Mesenchymal stem cell (in vitro differentiated cells and primary cell): Measurements from ENCODE around the gene KRTAP10-8.

Experiments used
- DNase-seq: peaks from one replicate; pipeline ENCODE4 v3.0.0-alpha.2; 2013
- H2AFZ ChIP-seq: one replicate; pipeline ENCODE4 v1.6.1; 2013; ENCODE audit warnings: low read depth, mild to moderate bottlenecking, control low read depth, inconsistent platforms, low read length, moderate library complexity
- H2AK5ac ChIP-seq: 2 replicates; pipeline ENCODE4 v1.6.1; 2013; ENCODE audit warnings: low read length, moderate library complexity, mild to moderate bottlenecking, inconsistent platforms; ENCODE audit not compliant: severe bottlenecking
- H2BK120ac ChIP-seq: one replicate; pipeline ENCODE4 v1.6.1; 2013; ENCODE audit warnings: low read depth, mild to moderate bottlenecking, inconsistent platforms, low read length, moderate library complexity
- H2BK12ac ChIP-seq, 2 experiments: one replicate each; pipeline ENCODE4 v1.6.1; 2013; ENCODE audit warnings: inconsistent platforms in 2 of 2, low read length in 2 of 2, mild to moderate bottlenecking in 2 of 2, moderate library complexity in 2 of 2, control low read depth in 1 of 2
- H2BK15ac ChIP-seq: one replicate; pipeline ENCODE4 v1.6.1; 2013; ENCODE audit warnings: mild to moderate bottlenecking, low read depth, inconsistent platforms; ENCODE audit not compliant: poor library complexity, severe bottlenecking
- H2BK5ac ChIP-seq: 2 replicates; pipeline ENCODE4 v1.6.1; 2013; ENCODE audit warnings: low read depth, mild to moderate bottlenecking, low read length, control low read depth, inconsistent platforms; ENCODE audit not compliant: poor library complexity, severe bottlenecking
- H3K14ac ChIP-seq, 2 experiments: one replicate each; pipeline ENCODE4 v1.6.1; 2013; ENCODE audit warnings: inconsistent platforms in 2 of 2, low read length in 2 of 2, control low read depth in 1 of 2, mild to moderate bottlenecking in 1 of 2, moderate library complexity in 1 of 2
- H3K18ac ChIP-seq, 2 experiments: one replicate each; pipeline ENCODE4 v1.6.1; 2013; ENCODE audit warnings: inconsistent platforms in 2 of 2, low read length in 2 of 2, control low read depth in 1 of 2, low read depth in 1 of 2, mild to moderate bottlenecking in 1 of 2
- H3K23ac ChIP-seq, 2 experiments: one replicate each; pipeline ENCODE4 v1.6.1; 2013; ENCODE audit warnings: inconsistent platforms in 2 of 2, low read length in 2 of 2, mild to moderate bottlenecking in 2 of 2, moderate library complexity in 2 of 2, control low read depth in 1 of 2
- H3K27ac ChIP-seq: 2 replicates; pipeline ENCODE4 v1.5.1; 2013; ENCODE audit warnings: mild to moderate bottlenecking, moderate library complexity, low read length, control low read depth, inconsistent platforms; ENCODE audit not compliant: poor library complexity, severe bottlenecking
- H3K27me3 ChIP-seq, 2 experiments: 2 replicates each; pipeline versions ENCODE4 v1.6.1 to v1.7.0; 2013; ENCODE audit warnings: low read length in 2 of 2, mild to moderate bottlenecking in 2 of 2, moderate library complexity in 2 of 2, control low read depth in 1 of 2, inconsistent platforms in 1 of 2; ENCODE audit not compliant: control insufficient read depth in 1 of 2, insufficient read depth in 1 of 2
- H3K36me3 ChIP-seq, 2 experiments: 2 replicates each; pipeline versions ENCODE4 v1.6.1 to v1.7.0; 2013; ENCODE audit warnings: low read length in 2 of 2, control low read depth in 1 of 2, inconsistent platforms in 1 of 2, low read depth in 1 of 2, mild to moderate bottlenecking in 1 of 2; ENCODE audit not compliant: insufficient read depth in 2 of 2, control insufficient read depth in 1 of 2
- H3K4ac ChIP-seq, 2 experiments: one replicate each; pipeline ENCODE4 v1.6.1; 2013; ENCODE audit warnings: inconsistent platforms in 2 of 2, low read length in 2 of 2, mild to moderate bottlenecking in 2 of 2, moderate library complexity in 2 of 2, control low read depth in 1 of 2, low read depth in 1 of 2
- H3K4me1 ChIP-seq: 2 replicates; pipeline ENCODE4 v1.6.1; 2013; ENCODE audit warnings: low read depth, low read length, control low read depth; ENCODE audit not compliant: control insufficient read depth, insufficient read depth
- H3K4me2 ChIP-seq: 2 replicates; pipeline ENCODE4 v1.6.1; 2013; ENCODE audit warnings: low read length, mild to moderate bottlenecking, inconsistent platforms; ENCODE audit not compliant: poor library complexity, severe bottlenecking
- H3K4me3 ChIP-seq, 2 experiments: 2 replicates each; pipeline versions ENCODE4 v1.5.1 to v1.7.0; 2013; ENCODE audit warnings: low read length in 2 of 2, mild to moderate bottlenecking in 2 of 2, control low read depth in 1 of 2, low read depth in 1 of 2; ENCODE audit not compliant: insufficient read depth in 1 of 2
- H3K79me1 ChIP-seq: replicated peaks from 2 replicates; pipeline ENCODE4 v1.6.1; 2013; ENCODE audit warnings: mild to moderate bottlenecking, control low read depth, low read length, inconsistent platforms; ENCODE audit not compliant: poor library complexity, severe bottlenecking
- H3K9ac ChIP-seq: 2 replicates; pipeline ENCODE4 v1.7.0; 2013; ENCODE audit warnings: mild to moderate bottlenecking, low read length, moderate library complexity
- H3K9me3 ChIP-seq: 2 replicates; pipeline ENCODE4 v1.7.0; 2013; ENCODE audit warnings: mild to moderate bottlenecking, low read length; ENCODE audit not compliant: control insufficient read depth
- H4K8ac ChIP-seq: one replicate; pipeline ENCODE4 v1.6.1; 2013; ENCODE audit warnings: inconsistent platforms, mild to moderate bottlenecking, low read length, moderate library complexity
- H4K91ac ChIP-seq: one replicate; pipeline ENCODE4 v1.6.1; 2013; ENCODE audit warnings: mild to moderate bottlenecking, low read length, inconsistent platforms
- WGBS: methylation state at CpG from one replicate; pipeline ENCODE4 v1.1.7; 2013; ENCODE audit warnings: mixed read lengths; 5-methylcytosine and 5-hydroxymethylcytosine counted together

KRTAP10-8 gene

GRCh38 chr21:44619886-44620285, 8.0 kb downstream of the KRTAP10-8 start:
- Histone ChIP-seq H3K4me1 (no peaks in the 10 kb centered on the region), H2BK12ac (no peak overlapping the region), H3K4me2 (no peak overlapping the region), H3K18ac (no peak overlapping the region), H3K14ac (no peak overlapping the region), H3K27me3 (no peaks in the 10 kb centered on the region), H3K27ac (no peak overlapping the region), H3K23ac (no peak overlapping the region), H3K9ac (no peak overlapping the region), H4K8ac (no peak overlapping the region), H3K9me3 (peaks cover 45% of the 10 kb centered on the region), H2AFZ (no peak overlapping the region), H2BK15ac (no peak overlapping the region), H3K79me1 (no peaks in the 10 kb centered on the region), H3K4ac (no peak overlapping the region), H3K36me3 (no peaks in the 10 kb centered on the region), H2AK5ac (no peak overlapping the region), H2BK5ac (no peak overlapping the region), H2BK120ac (no peak overlapping the region), H3K4me3 (no peak overlapping the region), H4K91ac (no peak overlapping the region)
- DNase-seq = no peak
- WGBS = 80% methylated on average over 6 of the region's 6 CpGs

GRCh38 chr21:44623575-44623974, 11.7 kb downstream of the KRTAP10-8 start:
- H2BK5ac ChIP-seq = no peak overlapping the region
- no peak for DNase-seq
- no peaks in the 10 kb centered on the region for H3K79me1 ChIP-seq
- no peak overlapping the region for H3K9ac ChIP-seq
- no peaks in the 10 kb centered on the region for H3K27me3 ChIP-seq
- no peak overlapping the region for H3K18ac ChIP-seq
- H2BK15ac ChIP-seq = no peak overlapping the region
- no peak overlapping the region for H2BK120ac ChIP-seq
- H2AFZ ChIP-seq = no peak overlapping the region
- no peak overlapping the region for H4K91ac ChIP-seq
- no peak overlapping the region for H3K23ac ChIP-seq
- H3K4me1 ChIP-seq = no peaks in the 10 kb centered on the region
- no peak overlapping the region for H3K4me3 ChIP-seq
- H3K36me3 ChIP-seq = no peaks in the 10 kb centered on the region
- H3K9me3 ChIP-seq = peaks cover 56% of the 10 kb centered on the region
- no peak overlapping the region for H2AK5ac ChIP-seq
- H3K14ac ChIP-seq = no peak overlapping the region
- no peak overlapping the region for H2BK12ac ChIP-seq
- H3K4ac ChIP-seq = no peak overlapping the region
- H4K8ac ChIP-seq = no peak overlapping the region
- no peak overlapping the region for H3K27ac ChIP-seq
- H3K4me2 ChIP-seq = no peak overlapping the region

GRCh38 chr21:44625756-44626155, 13.9 kb downstream of the KRTAP10-8 start:
- WGBS = 79% methylated on average over 4 of the region's 7 CpGs
- no peak overlapping the region for H2BK5ac ChIP-seq
- H3K4me1 ChIP-seq = no peaks in the 10 kb centered on the region
- H3K27me3 ChIP-seq = no peaks in the 10 kb centered on the region
- no peak overlapping the region for H3K14ac ChIP-seq
- H2AFZ ChIP-seq = no peak overlapping the region
- H3K23ac ChIP-seq = no peak overlapping the region
- H4K8ac ChIP-seq = no peak overlapping the region
- H2AK5ac ChIP-seq = no peak overlapping the region
- peaks cover 42% of the 10 kb centered on the region for H3K9me3 ChIP-seq
- H3K79me1 ChIP-seq = no peaks in the 10 kb centered on the region
- H3K4me2 ChIP-seq = no peak overlapping the region
- no peak overlapping the region for H3K9ac ChIP-seq
- H3K18ac ChIP-seq = no peak overlapping the region
- no peak overlapping the region for H2BK12ac ChIP-seq
- no peak for DNase-seq
- H3K27ac ChIP-seq = no peak overlapping the region
- no peak overlapping the region for H4K91ac ChIP-seq
- H2BK15ac ChIP-seq = no peak overlapping the region
- no peak overlapping the region for H3K4ac ChIP-seq
- no peaks in the 10 kb centered on the region for H3K36me3 ChIP-seq
- no peak overlapping the region for H3K4me3 ChIP-seq
- no peak overlapping the region for H2BK120ac ChIP-seq

- Histone ChIP-seq H3K36me3 (no peaks in the 10 kb centered on the region), H2BK5ac (no peak overlapping the region), H3K4me2 (no peak overlapping the region), H3K4me3 (no peak overlapping the region), H3K4me1 (no peaks in the 10 kb centered on the region), H3K14ac (no peak overlapping the region), H3K4ac (no peak overlapping the region), H3K23ac (no peak overlapping the region), H2BK12ac (no peak overlapping the region), H4K8ac (no peak overlapping the region), H2BK120ac (no peak overlapping the region), H4K91ac (no peak overlapping the region), H3K27ac (no peak overlapping the region), H3K27me3 (no peaks in the 10 kb centered on the region), H3K9me3 (peaks cover 47% of the 10 kb centered on the region), H2AFZ (no peak overlapping the region), H2AK5ac (no peak overlapping the region), H2BK15ac (no peak overlapping the region), H3K9ac (no peak overlapping the region), H3K79me1 (no peaks in the 10 kb centered on the region), H3K18ac (no peak overlapping the region)
- 74% methylated on average over 10 of the region's 10 CpGs for WGBS
- no peak for DNase-seq
Observed at GRCh38 chr21:44626262-44626661, 14.4 kb downstream of the KRTAP10-8 start.
